C4-2B (cell line): ENCODE data around the gene RHEBL1.

Source experiments
- H3K27ac ChIP-seq: fragments of 450-650 bp; 2 replicates; pipeline ENCODE4 v1.5.1; 2017
- ZFX ChIP-seq: fragments of 450-650 bp; IDR thresholded peaks from 2 replicates; pipeline ENCODE4 v1.6.1; 2017
- TF ChIP-seq, protein P1 (sequence below): fragments of 450-650 bp; conservative IDR thresholded peaks from 2 replicates; pipeline ENCODE4 v1.5.1; 2017; ENCODE audit warnings: mild to moderate bottlenecking

The RHEBL1 gene

GRCh38 chr12:49037947-49038237 lies 31.9 kb downstream of the RHEBL1 start:
- no peak overlapping the region for H3K27ac ChIP-seq

DNA sequence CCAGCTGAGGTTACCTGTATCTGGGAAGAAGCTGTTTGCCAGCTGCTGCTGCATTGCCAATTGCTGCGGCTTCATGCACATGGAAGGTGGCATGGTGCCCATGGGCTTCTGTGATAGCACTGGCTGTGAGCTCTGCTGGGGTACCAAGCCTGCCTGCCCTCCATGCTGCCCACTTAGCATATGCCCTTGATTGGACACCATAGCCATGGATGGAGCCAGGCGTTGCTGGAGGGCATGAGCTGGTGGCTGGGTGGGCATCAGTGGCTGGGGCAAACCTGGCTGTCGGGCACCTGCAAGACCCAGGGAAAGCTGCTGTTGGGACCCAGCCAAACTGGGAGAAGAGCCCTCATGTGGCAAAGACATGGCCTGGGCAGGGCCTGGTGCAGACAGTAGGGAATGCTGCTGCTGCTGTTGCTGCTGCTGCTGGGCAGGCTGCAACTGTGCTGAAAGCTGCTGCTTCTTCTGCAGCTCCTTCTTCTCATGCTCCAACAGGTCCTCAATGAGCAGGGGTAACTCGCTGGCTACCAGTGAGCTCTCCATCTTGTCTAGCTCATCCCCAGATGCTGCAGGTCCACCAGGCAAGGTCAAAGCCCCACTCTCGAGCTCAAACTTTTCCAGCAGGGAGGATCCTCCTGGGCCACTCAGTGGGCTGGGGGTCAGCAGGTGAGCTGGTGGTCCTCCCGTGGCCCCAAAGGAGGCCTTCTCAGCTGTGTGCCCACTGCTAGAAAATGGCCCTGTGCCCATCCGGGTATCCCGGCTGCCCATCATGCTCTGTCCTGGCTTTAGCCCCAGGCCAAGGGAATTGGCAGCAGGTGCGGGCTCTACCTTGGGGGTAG lies 32.5 kb downstream of the RHEBL1 start:
- TF ChIP-seq, protein P1, sequence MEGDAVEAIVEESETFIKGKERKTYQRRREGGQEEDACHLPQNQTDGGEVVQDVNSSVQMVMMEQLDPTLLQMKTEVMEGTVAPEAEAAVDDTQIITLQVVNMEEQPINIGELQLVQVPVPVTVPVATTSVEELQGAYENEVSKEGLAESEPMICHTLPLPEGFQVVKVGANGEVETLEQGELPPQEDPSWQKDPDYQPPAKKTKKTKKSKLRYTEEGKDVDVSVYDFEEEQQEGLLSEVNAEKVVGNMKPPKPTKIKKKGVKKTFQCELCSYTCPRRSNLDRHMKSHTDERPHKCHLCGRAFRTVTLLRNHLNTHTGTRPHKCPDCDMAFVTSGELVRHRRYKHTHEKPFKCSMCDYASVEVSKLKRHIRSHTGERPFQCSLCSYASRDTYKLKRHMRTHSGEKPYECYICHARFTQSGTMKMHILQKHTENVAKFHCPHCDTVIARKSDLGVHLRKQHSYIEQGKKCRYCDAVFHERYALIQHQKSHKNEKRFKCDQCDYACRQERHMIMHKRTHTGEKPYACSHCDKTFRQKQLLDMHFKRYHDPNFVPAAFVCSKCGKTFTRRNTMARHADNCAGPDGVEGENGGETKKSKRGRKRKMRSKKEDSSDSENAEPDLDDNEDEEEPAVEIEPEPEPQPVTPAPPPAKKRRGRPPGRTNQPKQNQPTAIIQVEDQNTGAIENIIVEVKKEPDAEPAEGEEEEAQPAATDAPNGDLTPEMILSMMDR, result no peak
- TF ChIP-seq ZFX, result no peak
- no peak overlapping the region for H3K27ac ChIP-seq

More at GRCh38 chr12:49037947-49038237, 31.9 kb downstream of the RHEBL1 start:
- TF ChIP-seq, protein P1, result no peak
- no peak for TF ChIP-seq ZFX

GRCh38 chr12:49036029-49036428 lies 33.8 kb downstream of the RHEBL1 start:
- TF ChIP-seq, protein P1, result no peak
- no peak for TF ChIP-seq ZFX
- no peak overlapping the region for H3K27ac ChIP-seq

- no peak overlapping the region for H3K27ac ChIP-seq
- no peak for TF ChIP-seq ZFX
- TF ChIP-seq, protein P1, result no peak
Observed at GRCh38 chr12:49034286-49034622, 35.5 kb downstream of the RHEBL1 start.

GRCh38 chr12:49033611-49034285 lies 36.0 kb downstream of the RHEBL1 start:
- TF ChIP-seq, protein P1, result no peak
- TF ChIP-seq ZFX, result no peak
- no peak overlapping the region for H3K27ac ChIP-seq

- no peak overlapping the region for H3K27ac ChIP-seq
- TF ChIP-seq, protein P1, result no peak
- TF ChIP-seq ZFX, result no peak
Observed at GRCh38 chr12:49032679-49033447, 36.9 kb downstream of the RHEBL1 start.

- TF ChIP-seq, protein P1, result no peak
- no peak for TF ChIP-seq ZFX
- no peak overlapping the region for H3K27ac ChIP-seq
Observed at GRCh38 chr12:49032276-49032675, 37.5 kb downstream of the RHEBL1 start.
